Measurements from ENCODE around the gene GNPTG.

DNA sequence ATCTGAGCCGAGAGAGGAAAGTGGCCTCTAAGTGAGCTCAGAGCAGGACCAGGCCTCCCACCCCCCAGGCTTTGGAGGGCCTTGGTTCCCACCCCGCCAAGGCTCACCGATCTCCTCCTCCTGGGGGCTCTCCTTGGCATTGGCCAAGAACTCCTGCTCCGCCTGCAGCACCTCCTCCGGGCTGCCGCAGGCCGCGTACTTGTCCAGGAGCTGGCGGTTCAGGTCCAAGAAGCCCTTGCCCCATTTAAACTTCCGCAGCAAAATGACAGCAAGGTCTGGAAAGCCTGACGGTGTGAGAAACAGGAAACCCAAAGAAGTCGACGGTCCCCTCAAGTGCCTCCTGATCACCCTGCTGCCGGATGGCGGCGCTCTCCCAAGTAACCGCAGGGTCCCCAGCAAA, 1.8 kb upstream of the GNPTG start:
- TF ChIP-seq POLR2A (IDR thresholded peaks at IDR 0.05) = no peak
- TF ChIP-seq, protein P1, sequence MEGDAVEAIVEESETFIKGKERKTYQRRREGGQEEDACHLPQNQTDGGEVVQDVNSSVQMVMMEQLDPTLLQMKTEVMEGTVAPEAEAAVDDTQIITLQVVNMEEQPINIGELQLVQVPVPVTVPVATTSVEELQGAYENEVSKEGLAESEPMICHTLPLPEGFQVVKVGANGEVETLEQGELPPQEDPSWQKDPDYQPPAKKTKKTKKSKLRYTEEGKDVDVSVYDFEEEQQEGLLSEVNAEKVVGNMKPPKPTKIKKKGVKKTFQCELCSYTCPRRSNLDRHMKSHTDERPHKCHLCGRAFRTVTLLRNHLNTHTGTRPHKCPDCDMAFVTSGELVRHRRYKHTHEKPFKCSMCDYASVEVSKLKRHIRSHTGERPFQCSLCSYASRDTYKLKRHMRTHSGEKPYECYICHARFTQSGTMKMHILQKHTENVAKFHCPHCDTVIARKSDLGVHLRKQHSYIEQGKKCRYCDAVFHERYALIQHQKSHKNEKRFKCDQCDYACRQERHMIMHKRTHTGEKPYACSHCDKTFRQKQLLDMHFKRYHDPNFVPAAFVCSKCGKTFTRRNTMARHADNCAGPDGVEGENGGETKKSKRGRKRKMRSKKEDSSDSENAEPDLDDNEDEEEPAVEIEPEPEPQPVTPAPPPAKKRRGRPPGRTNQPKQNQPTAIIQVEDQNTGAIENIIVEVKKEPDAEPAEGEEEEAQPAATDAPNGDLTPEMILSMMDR (IDR thresholded peaks at IDR 0.05 in 4 of 5, conservative IDR thresholded peaks at IDR 0.05 in 1 of 5) = no peak

Measured in gastrocnemius medialis (tissue), 4 donors.